CD14-positive monocyte (primary cell): ENCODE measurements around the gene MED27. TPM values are rescaled to one million over a fixed set of nuclear protein-coding genes. Genes with fewer than 3 reads are reported as not detected.

ENCODE experiments used
- DNase-seq, 3 donors: peaks; one replicate each; pipeline ENCODE4 v3.0.0-alpha.2; 2011 to 2022
- H2AFZ ChIP-seq: 2 replicates; pipeline ENCODE4 v1.6.0; 2012; ENCODE audit warnings: mild to moderate bottlenecking, low read depth, low read length, inconsistent platforms; ENCODE audit not compliant: insufficient read depth, poor library complexity, severe bottlenecking
- H3K27ac ChIP-seq, 2 donors: 1 replicate in 1 of 2; 2 replicates in 1 of 2; pipeline ENCODE4 v1.5.1; 2012 to 2013; ENCODE audit warnings: low read length in 2 of 2, control low read depth in 1 of 2, inconsistent platforms in 1 of 2, low read depth in 1 of 2, mild to moderate bottlenecking in 1 of 2
- H3K27me3 ChIP-seq, 2 donors: one replicate each; pipeline versions ENCODE4 v1.6.0 to v1.6.1; 2011 to 2013; ENCODE audit warnings: low read length in 2 of 2; ENCODE audit not compliant: control insufficient read depth in 2 of 2, insufficient read depth in 2 of 2
- H3K36me3 ChIP-seq, 2 donors: replicated peaks in 1 of 2; 1 replicate in 1 of 2; 2 replicates in 1 of 2; pipeline versions ENCODE4 v1.5.1 to v1.6.1; 2012 to 2013; ENCODE audit warnings: low read length in 2 of 2, control low read depth in 1 of 2, inconsistent platforms in 1 of 2, mild to moderate bottlenecking in 1 of 2; ENCODE audit not compliant: insufficient read depth in 2 of 2, control insufficient read depth in 1 of 2
- H3K4me1 ChIP-seq, 2 donors: 1 replicate in 1 of 2; 2 replicates in 1 of 2; pipeline versions ENCODE4 v1.5.1 to v1.6.1; 2012 to 2013; ENCODE audit warnings: low read length in 2 of 2, control low read depth in 1 of 2, inconsistent platforms in 1 of 2, mild to moderate bottlenecking in 1 of 2, moderate library complexity in 1 of 2; ENCODE audit not compliant: insufficient read depth in 2 of 2, control insufficient read depth in 1 of 2
- H3K4me2 ChIP-seq: replicated peaks from 2 replicates; pipeline ENCODE3; 2012; ENCODE audit warnings: low read length, moderate library complexity, mild to moderate bottlenecking; ENCODE audit not compliant: poor library complexity, severe bottlenecking; ENCODE audit errors: extremely low read depth
- H3K4me3 ChIP-seq, 3 experiments: fragments of 200-600 bp in 1 of 3; sonication (generic) in 1 of 3; replicated peaks in 1 of 3; 1 replicate in 2 of 3; 2 replicates in 1 of 3; pipeline ENCODE4 v1.5.1; 2011 to 2013; ENCODE audit warnings: low read length in 3 of 3, mild to moderate bottlenecking in 3 of 3, control low read depth in 2 of 3, low read depth in 2 of 3, inconsistent platforms in 1 of 3, moderate library complexity in 1 of 3
- H3K79me2 ChIP-seq: 2 replicates; pipeline ENCODE4 v1.6.0; 2012; ENCODE audit warnings: mild to moderate bottlenecking, control low read depth, inconsistent platforms, low read length, moderate library complexity; ENCODE audit not compliant: insufficient read depth
- H3K9ac ChIP-seq: 2 replicates; pipeline ENCODE4 v1.6.0; 2017; ENCODE audit warnings: low read length, mild to moderate bottlenecking; ENCODE audit not compliant: insufficient read depth, poor library complexity, severe bottlenecking
- H3K9me3 ChIP-seq, 2 donors: replicated peaks in 1 of 2; 1 replicate in 1 of 2; 2 replicates in 1 of 2; pipeline versions ENCODE4 v1.5.1 to v1.6.1; 2012 to 2013; ENCODE audit warnings: low read length in 2 of 2, control low read depth in 1 of 2; ENCODE audit not compliant: control insufficient read depth in 1 of 2, insufficient read depth in 1 of 2
- H4K20me1 ChIP-seq: 2 replicates; pipeline ENCODE4 v1.6.0; 2012; ENCODE audit warnings: mild to moderate bottlenecking, low read length, control low read depth, moderate library complexity; ENCODE audit not compliant: insufficient read depth
- H3K27ac Mint-ChIP-seq, 7 donors: one replicate each; pipeline ENCODE4 v1.8.0; 2020; ENCODE audit warnings: mild to moderate bottlenecking in 7 of 7, mixed read lengths in 7 of 7, moderate library complexity in 6 of 7, inconsistent platforms in 2 of 7
- H3K27me3 Mint-ChIP-seq, 3 donors: one replicate each; pipeline ENCODE4 v1.8.0; 2021 to 2022; ENCODE audit warnings: low read depth in 3 of 3, mild to moderate bottlenecking in 3 of 3, mixed read lengths in 3 of 3, moderate library complexity in 3 of 3, inconsistent platforms in 1 of 3
- H3K36me3 Mint-ChIP-seq, 2 donors: one replicate each; pipeline ENCODE4 v1.8.0; 2020; ENCODE audit warnings: mixed read lengths in 2 of 2, inconsistent platforms in 1 of 2, mild to moderate bottlenecking in 1 of 2
- H3K4me1 Mint-ChIP-seq: one replicate; pipeline ENCODE4 v1.8.0; 2020; ENCODE audit warnings: mild to moderate bottlenecking, mixed read lengths
- H3K4me3 Mint-ChIP-seq, 2 donors: one replicate each; pipeline ENCODE4 v1.8.0; 2020; ENCODE audit warnings: mild to moderate bottlenecking in 2 of 2, mixed read lengths in 2 of 2, moderate library complexity in 1 of 2
- H3K9me3 Mint-ChIP-seq, 7 donors: one replicate each; pipeline ENCODE4 v1.8.0; 2020 to 2022; ENCODE audit warnings: mixed read lengths in 7 of 7, mild to moderate bottlenecking in 6 of 7, moderate library complexity in 6 of 7, inconsistent platforms in 2 of 7
- WGBS: methylation state at CpG from one replicate; pipeline ENCODE4 v1.1.5; 2013; ENCODE audit warnings: missing lambda C conversion rate; ENCODE audit not compliant: insufficient coverage; 5-methylcytosine and 5-hydroxymethylcytosine counted together
- intact Hi-C, 2 donors: fragments of 100-400 bp; cut with micrococcal nuclease; formaldehyde crosslinking; loops; one replicate each; pipeline versions ENCODE4 v1.15.0 to v1.15.1; 2023
- polyA plus RNA-seq, 3 donors: library from polyadenylated mRNA; depleted of rRNA in 1 of 3; unstranded in 2 of 3; stranded (reverse) in 1 of 3; fragments of 300-500 nt in 2 of 3; fragments of >200 nt in 1 of 3; fragmentation: Illumina TruSeq in 2 of 3; gene quantifications; 1 replicate in 2 of 3; 2 replicates in 1 of 3; pipeline ENCODE4 v1.2.3, GENCODE V29; 2012 to 2021
- TF ChIP-seq, protein P1 (sequence below): fragments of 200-600 bp; IDR thresholded peaks from one replicate; pipeline ENCODE4 v1.8.0; 2022; ENCODE audit warnings: antibody characterized with exemption, mild to moderate bottlenecking

The MED27 gene
- polyA plus RNA-seq, 3 donors, result 14.0 to 26.9 (median 25.8) TPM

- Mint-ChIP-seq H3K4me3 (no peak overlapping the region), H3K27me3 (no peaks in the 10 kb centered on the region), H3K4me1 (peaks cover 10% of the 10 kb centered on the region), H3K9me3 (peaks cover 0 to 1% (median 0%) of the 10 kb centered on the region in 7 donors), H3K36me3 (peaks cover 8 to 12% of the 10 kb centered on the region in 2 donors), H3K27ac (no peak overlapping the region)
- DNase-seq, result no peak
- H3K36me3 ChIP-seq, result no peaks in the 10 kb centered on the region
- H3K79me2 ChIP-seq, result no peaks in the 10 kb centered on the region
- H3K27me3 ChIP-seq, result no peaks in the 10 kb centered on the region
- TF ChIP-seq, protein P1, sequence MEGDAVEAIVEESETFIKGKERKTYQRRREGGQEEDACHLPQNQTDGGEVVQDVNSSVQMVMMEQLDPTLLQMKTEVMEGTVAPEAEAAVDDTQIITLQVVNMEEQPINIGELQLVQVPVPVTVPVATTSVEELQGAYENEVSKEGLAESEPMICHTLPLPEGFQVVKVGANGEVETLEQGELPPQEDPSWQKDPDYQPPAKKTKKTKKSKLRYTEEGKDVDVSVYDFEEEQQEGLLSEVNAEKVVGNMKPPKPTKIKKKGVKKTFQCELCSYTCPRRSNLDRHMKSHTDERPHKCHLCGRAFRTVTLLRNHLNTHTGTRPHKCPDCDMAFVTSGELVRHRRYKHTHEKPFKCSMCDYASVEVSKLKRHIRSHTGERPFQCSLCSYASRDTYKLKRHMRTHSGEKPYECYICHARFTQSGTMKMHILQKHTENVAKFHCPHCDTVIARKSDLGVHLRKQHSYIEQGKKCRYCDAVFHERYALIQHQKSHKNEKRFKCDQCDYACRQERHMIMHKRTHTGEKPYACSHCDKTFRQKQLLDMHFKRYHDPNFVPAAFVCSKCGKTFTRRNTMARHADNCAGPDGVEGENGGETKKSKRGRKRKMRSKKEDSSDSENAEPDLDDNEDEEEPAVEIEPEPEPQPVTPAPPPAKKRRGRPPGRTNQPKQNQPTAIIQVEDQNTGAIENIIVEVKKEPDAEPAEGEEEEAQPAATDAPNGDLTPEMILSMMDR, result no peak
- no peak overlapping the region for H3K27ac ChIP-seq
- no peak overlapping the region for H3K4me2 ChIP-seq
- no peak overlapping the region for H3K4me3 ChIP-seq
- peaks cover 62% of the 10 kb centered on the region for H4K20me1 ChIP-seq
- no peaks in the 10 kb centered on the region for H3K9me3 ChIP-seq
- intact Hi-C loops, result no loop called here
- no CpG with 5 or more reads among the region's 6 CpGs for WGBS
- H3K9ac ChIP-seq, result no peak overlapping the region
- H2AFZ ChIP-seq, result no peak overlapping the region
- peaks cover 0 to 4% of the 10 kb centered on the region in 2 donors for H3K4me1 ChIP-seq
Observed at GRCh38 chr9:132046456-132046855, 33.2 kb downstream of the MED27 start.

GRCh38 chr9:132044176-132044875 lies 35.3 kb downstream of the MED27 start:
- Histone ChIP-seq H3K4me3 (no peak overlapping the region), H3K79me2 (no peaks in the 10 kb centered on the region), H3K27me3 (no peaks in the 10 kb centered on the region), H3K9me3 (no peaks in the 10 kb centered on the region), H2AFZ (no peak overlapping the region), H3K4me2 (no peak overlapping the region), H3K4me1 (no peaks in the 10 kb centered on the region), H3K27ac (no peak overlapping the region), H3K9ac (no peak overlapping the region), H3K36me3 (no peaks in the 10 kb centered on the region), H4K20me1 (peaks cover 41% of the 10 kb centered on the region)
- intact Hi-C loops, result no loop called here
- TF ChIP-seq, protein P1, result no peak
- DNase-seq, result no peak
- Mint-ChIP-seq H3K4me1 (peaks cover 7% of the 10 kb centered on the region), H3K27ac (no peak overlapping the region), H3K36me3 (peaks cover 5 to 9% of the 10 kb centered on the region in 2 donors), H3K4me3 (no peak overlapping the region), H3K9me3 (no peaks in the 10 kb centered on the region), H3K27me3 (peaks cover 0 to 2% (median 0%) of the 10 kb centered on the region in 3 donors)
- WGBS, result 100% methylated on average over 4 of the region's 8 CpGs
